ENCODE measurements around the gene POU6F2.

Gene POU6F2

DNA sequence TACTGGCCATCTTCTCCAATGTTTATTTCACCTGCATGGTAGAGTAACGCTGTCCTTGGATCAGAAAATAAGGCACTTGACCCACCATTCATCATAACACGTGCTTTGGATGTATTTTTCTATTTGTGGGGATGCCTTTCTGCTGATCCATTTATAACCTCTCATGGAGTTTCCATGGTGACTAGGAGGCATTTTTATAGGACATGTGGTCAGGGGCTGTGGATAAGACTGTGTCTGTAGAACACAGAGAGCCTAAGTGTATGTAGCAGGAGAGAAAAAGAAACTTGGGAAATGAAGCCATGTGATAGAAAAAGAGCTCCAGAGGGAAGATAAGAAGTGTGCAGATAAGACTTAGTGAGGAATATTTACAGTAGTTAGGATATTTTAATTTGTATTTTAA, 184.2 kb downstream of the POU6F2 start:
- no peak for DNase-seq (ENCODE audit: low read depth)
- H3K4me3 ChIP-seq (ENCODE audit: low read depth, low read length) = no peak overlapping the region
- TF ChIP-seq, protein P1, sequence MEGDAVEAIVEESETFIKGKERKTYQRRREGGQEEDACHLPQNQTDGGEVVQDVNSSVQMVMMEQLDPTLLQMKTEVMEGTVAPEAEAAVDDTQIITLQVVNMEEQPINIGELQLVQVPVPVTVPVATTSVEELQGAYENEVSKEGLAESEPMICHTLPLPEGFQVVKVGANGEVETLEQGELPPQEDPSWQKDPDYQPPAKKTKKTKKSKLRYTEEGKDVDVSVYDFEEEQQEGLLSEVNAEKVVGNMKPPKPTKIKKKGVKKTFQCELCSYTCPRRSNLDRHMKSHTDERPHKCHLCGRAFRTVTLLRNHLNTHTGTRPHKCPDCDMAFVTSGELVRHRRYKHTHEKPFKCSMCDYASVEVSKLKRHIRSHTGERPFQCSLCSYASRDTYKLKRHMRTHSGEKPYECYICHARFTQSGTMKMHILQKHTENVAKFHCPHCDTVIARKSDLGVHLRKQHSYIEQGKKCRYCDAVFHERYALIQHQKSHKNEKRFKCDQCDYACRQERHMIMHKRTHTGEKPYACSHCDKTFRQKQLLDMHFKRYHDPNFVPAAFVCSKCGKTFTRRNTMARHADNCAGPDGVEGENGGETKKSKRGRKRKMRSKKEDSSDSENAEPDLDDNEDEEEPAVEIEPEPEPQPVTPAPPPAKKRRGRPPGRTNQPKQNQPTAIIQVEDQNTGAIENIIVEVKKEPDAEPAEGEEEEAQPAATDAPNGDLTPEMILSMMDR (IDR thresholded peaks at IDR 0.05; ENCODE audit: low read depth, low read length, missing control alignments) = no peak

DNA sequence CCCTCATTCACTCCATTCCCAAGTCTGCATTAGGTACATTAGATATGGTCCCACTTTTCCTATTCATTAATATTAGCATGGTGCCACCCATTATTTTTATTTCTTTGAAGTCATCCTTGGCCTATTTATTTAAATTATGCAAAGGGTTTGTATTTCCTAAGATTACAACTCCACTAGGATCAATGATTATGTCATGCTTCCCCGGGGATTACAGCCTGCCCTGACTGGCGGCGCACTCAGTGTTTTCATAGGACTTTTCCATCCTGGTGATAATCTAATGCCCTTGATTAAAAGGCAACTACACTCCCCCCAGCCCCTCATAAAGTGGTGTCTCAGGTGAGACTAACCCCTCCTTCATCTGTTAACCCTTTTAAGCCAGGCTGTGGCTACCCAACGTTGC, 187.2 kb downstream of the POU6F2 start:
- TF ChIP-seq, protein P1 (IDR thresholded peaks at IDR 0.05; ENCODE audit: low read depth, low read length, missing control alignments) = no peak
- H3K4me3 ChIP-seq (ENCODE audit: low read depth, low read length) = no peak overlapping the region
- DNase-seq (ENCODE audit: low read depth) = no peak

DNA sequence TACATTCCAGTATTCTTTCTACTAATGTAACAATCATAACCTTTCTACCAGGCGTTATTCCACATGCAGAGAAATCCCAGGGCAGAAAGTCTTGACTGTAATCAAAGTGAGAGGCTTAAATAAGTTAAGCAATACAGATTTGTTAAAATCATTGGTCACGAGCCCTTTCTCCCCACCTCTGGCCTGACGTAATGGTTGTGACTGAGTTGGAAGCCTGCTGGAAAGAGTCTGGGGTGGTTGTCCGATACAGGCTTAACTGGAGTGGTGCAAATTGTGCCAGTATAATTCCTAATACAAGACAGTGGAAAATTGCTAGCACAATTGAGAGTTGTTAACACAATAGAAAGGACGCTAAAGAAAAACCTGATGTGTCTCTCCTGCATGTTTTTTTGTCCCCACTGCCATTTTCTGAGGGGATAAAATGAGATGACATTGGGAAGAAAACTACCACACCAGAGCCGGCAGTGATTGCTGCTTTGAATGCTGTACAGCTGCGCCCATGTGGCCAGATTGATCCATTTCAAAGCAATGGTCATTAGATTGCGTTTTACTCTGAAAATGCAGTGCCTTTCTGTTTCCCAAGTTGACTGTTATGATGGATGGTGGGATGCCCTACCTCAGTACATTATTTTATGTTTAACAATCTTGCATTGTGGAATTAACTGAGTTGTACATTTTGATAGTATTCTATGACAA, 190.8 kb downstream of the POU6F2 start:
- H3K4me3 ChIP-seq (ENCODE audit: low read depth, low read length) = no peak overlapping the region
- no peak for DNase-seq (ENCODE audit: low read depth)
- TF ChIP-seq, protein P1 (IDR thresholded peaks at IDR 0.05; ENCODE audit: low read depth, low read length, missing control alignments) = no peak

DNA sequence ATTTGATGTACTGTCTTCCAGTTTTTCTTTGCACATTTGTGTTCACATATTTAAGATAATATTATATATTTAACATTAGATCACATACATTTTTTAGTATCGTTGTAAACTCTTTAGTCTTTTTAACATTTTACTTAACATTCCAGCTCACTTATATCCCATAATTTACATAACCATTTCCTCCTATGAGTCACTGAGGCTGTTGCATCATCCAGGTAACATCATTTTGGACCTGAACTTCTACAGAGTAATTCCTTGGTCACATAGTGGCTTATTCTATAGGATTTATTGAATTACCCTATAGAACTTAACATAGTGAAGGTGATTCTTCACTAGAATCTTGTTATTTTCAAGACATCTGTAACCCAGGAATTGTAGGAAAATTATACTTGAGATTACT, 194.4 kb downstream of the POU6F2 start:
- no peak overlapping the region for H3K4me3 ChIP-seq (ENCODE audit: low read depth, low read length)
- TF ChIP-seq, protein P1 (IDR thresholded peaks at IDR 0.05; ENCODE audit: low read depth, low read length, missing control alignments) = no peak
- DNase-seq (ENCODE audit: low read depth) = no peak

DNA sequence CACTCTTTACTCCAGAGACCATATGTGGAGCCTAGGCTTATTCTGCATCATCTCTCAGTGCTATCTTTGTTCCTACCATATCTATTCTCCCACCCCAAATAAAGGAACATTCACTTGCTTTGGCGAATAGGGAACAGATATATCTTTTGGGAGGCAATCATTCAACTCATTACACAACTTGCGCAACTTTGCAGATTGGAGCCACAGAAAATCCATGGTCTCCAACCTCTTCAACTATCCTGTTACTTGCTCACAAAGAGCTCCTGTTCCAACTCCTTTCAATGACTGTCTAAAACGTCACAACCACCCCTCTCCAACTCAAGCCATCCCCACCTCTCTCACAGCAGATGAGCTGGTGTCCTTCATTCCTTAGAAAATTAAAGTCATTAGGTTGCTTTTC, 203.7 kb downstream of the POU6F2 start:
- H3K4me3 ChIP-seq (ENCODE audit: low read depth, low read length) = no peak overlapping the region
- TF ChIP-seq, protein P1 (IDR thresholded peaks at IDR 0.05; ENCODE audit: low read depth, low read length, missing control alignments) = no peak
- DNase-seq (ENCODE audit: low read depth) = no peak

DNA sequence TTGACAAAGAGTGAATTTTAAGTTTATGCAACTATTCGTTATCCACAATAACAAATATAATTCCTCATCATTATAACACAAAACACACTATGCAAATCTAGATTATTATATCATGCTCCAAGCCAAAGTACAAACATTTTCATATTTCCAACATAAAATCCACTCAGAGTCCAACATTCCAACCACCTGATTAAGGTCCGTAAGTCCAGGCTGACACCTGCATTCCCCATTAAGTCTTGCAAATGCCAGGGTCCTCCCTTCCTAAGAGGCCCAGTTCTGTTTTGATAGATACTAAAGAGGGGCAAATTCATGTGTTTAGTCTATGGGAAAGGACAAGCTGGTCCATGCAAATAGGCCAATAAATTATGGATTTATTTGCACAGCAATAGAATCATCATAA, 206.1 kb downstream of the POU6F2 start:
- no peak overlapping the region for H3K4me3 ChIP-seq (ENCODE audit: low read depth, low read length)
- no peak for DNase-seq (ENCODE audit: low read depth)
- TF ChIP-seq, protein P1 (IDR thresholded peaks at IDR 0.05; ENCODE audit: low read depth, low read length, missing control alignments) = no peak

DNA sequence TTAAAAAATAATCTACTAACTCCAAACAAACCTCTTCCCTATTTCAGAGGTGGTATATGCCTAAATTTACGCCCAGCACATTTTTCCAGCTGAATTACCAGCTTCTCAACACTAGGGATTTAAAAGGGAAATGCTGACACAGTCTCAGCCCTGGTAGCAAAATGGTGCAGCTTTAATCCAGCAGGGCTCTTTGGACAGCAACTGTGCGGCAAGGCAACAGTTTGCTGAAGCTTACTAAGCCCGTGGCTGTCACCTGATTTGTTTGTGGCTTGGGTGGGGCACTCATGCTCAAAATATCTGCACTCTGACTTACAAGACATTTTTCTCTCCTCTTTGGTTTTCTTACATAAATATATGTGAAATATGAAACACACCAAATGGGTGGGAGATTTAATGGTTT, 206.7 kb downstream of the POU6F2 start:
- TF ChIP-seq, protein P1 (IDR thresholded peaks at IDR 0.05; ENCODE audit: low read depth, low read length, missing control alignments) = no peak
- DNase-seq (ENCODE audit: low read depth) = peak; percentile 19
- no peak overlapping the region for H3K4me3 ChIP-seq (ENCODE audit: low read depth, low read length)
